H1 (cell line): ENCODE results near the gene ABCC4.

Experiments used
- CEBPB ChIP-seq: IDR thresholded peaks from 2 replicates; pipeline ENCODE4 v1.6.1; 2012; ENCODE audit warnings: low read depth, low read length
- CHD2 ChIP-seq: IDR thresholded peaks from 2 replicates; pipeline ENCODE4 v1.6.1; 2012; ENCODE audit warnings: low read length, improper control_type of control experiment
- EP300 ChIP-seq, 2 experiments: IDR thresholded peaks; 1 replicate in 1 of 2; 2 replicates in 1 of 2; pipeline ENCODE4 v1.6.1; 2011 to 2012; ENCODE audit warnings: low read depth in 2 of 2, low read length in 2 of 2, mild to moderate bottlenecking in 2 of 2, borderline replicate concordance in 1 of 2, inconsistent platforms in 1 of 2, moderate library complexity in 1 of 2
- HDAC6 ChIP-seq: IDR thresholded peaks from one replicate; pipeline ENCODE4 v1.7.1; 2012; ENCODE audit warnings: low read depth, mild to moderate bottlenecking, inconsistent platforms, low read length, moderate library complexity
- KDM4A ChIP-seq: IDR thresholded peaks from one replicate; pipeline ENCODE4 v1.7.1; 2012; ENCODE audit warnings: low read depth, mild to moderate bottlenecking, moderate library complexity, low read length, inconsistent platforms; ENCODE audit not compliant: severe bottlenecking
- KDM5A ChIP-seq: fragments of 200-600 bp; IDR thresholded peaks from 2 replicates; pipeline ENCODE4 v1.7.1; 2012; ENCODE audit warnings: mild to moderate bottlenecking, low read length, inconsistent platforms, mixed read lengths
- POLR2A ChIP-seq, 2 experiments: IDR thresholded peaks; 1 replicate in 1 of 2; 2 replicates in 1 of 2; pipeline ENCODE4 v1.6.1; 2011; ENCODE audit warnings: low read depth in 2 of 2, low read length in 2 of 2, mild to moderate bottlenecking in 2 of 2; ENCODE audit errors: control extremely low read depth in 1 of 2
- POU5F1 ChIP-seq: IDR thresholded peaks from 2 replicates; pipeline ENCODE4 v1.6.1; 2011; ENCODE audit warnings: low read depth, mild to moderate bottlenecking, low read length, moderate library complexity
- SP1 ChIP-seq: IDR thresholded peaks from 2 replicates; pipeline ENCODE4 v1.6.1; 2011; ENCODE audit warnings: low read depth, low read length
- SP4 ChIP-seq: IDR thresholded peaks from 2 replicates; pipeline ENCODE4 v1.6.1; 2012; ENCODE audit warnings: low read length, inconsistent platforms
- SUZ12 ChIP-seq: fragments of 200-600 bp; sonication (generic); IDR thresholded peaks from 2 replicates; pipeline ENCODE4 v1.6.1; 2012; ENCODE audit warnings: mild to moderate bottlenecking, inconsistent platforms, low read length, moderate library complexity, mixed read lengths
- USF2 ChIP-seq: IDR thresholded peaks from 2 replicates; pipeline ENCODE4 v1.6.1; 2011; ENCODE audit warnings: low read length, improper control_type of control experiment
- TF ChIP-seq, protein P1 (sequence below), 3 experiments: IDR thresholded peaks; 1 replicate in 2 of 3; 2 replicates in 1 of 3; pipeline versions ENCODE4 v1.5.1 to v1.6.1; 2011; ENCODE audit warnings: low read length in 3 of 3, mild to moderate bottlenecking in 3 of 3, inconsistent platforms in 2 of 3, low read depth in 1 of 3, moderate library complexity in 1 of 3; ENCODE audit not compliant: insufficient read depth in 1 of 3; ENCODE audit errors: control extremely low read depth in 1 of 3

DNA sequence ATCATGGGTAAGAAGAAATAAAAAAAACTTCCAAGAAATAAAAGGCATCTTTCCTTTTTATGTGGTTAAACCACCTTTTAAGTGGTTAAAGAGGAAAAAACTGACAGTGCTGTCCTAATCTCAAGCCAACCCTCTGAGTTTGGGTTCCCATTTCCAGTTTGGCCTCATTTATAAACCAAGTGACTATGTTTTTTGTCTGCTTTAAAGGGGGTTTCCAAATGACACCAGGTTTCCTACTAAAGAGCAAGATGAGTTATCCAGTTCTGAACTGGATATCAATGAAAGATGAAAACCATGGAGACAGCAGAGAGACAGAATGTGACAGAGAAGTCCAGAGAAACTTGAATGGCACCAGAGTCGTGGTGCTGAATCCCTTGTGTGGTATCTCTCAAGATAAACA is 251.5 kb downstream of the ABCC4 start:
- TF ChIP-seq, protein P1, sequence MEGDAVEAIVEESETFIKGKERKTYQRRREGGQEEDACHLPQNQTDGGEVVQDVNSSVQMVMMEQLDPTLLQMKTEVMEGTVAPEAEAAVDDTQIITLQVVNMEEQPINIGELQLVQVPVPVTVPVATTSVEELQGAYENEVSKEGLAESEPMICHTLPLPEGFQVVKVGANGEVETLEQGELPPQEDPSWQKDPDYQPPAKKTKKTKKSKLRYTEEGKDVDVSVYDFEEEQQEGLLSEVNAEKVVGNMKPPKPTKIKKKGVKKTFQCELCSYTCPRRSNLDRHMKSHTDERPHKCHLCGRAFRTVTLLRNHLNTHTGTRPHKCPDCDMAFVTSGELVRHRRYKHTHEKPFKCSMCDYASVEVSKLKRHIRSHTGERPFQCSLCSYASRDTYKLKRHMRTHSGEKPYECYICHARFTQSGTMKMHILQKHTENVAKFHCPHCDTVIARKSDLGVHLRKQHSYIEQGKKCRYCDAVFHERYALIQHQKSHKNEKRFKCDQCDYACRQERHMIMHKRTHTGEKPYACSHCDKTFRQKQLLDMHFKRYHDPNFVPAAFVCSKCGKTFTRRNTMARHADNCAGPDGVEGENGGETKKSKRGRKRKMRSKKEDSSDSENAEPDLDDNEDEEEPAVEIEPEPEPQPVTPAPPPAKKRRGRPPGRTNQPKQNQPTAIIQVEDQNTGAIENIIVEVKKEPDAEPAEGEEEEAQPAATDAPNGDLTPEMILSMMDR (IDR thresholded peaks at IDR 0.05; ENCODE audit: control extremely low read depth in 1 of 3, insufficient read depth in 1 of 3, low read depth in 1 of 3, low read length in 3 of 3): no peak
- TF ChIP-seq POLR2A (IDR thresholded peaks at IDR 0.05; ENCODE audit: control extremely low read depth in 1 of 2, low read depth in 2 of 2, low read length in 2 of 2) (no peak), POU5F1 (no peak), KDM5A (no peak), CHD2 (no peak), SP1 (no peak), KDM4A (no peak), SP4 (no peak), CEBPB (no peak), HDAC6 (no peak), SUZ12 (no peak), EP300 (IDR thresholded peaks at IDR 0.05; ENCODE audit: borderline replicate concordance in 1 of 2, low read depth in 2 of 2, low read length in 2 of 2) (no peak), USF2 (no peak)
